Upper lobe of left lung (tissue), 6 donors: ENCODE data around the gene TAS1R3. TPM values are rescaled to one million over a fixed set of nuclear protein-coding genes. Genes with fewer than 3 reads are reported as not detected.

ENCODE experiments used
- ATAC-seq, 2 donors: fragments of 200-7000 bp; cut with Tn5 transposase; one replicate each; pipeline ENCODE4 v1.9.1; 2022; ENCODE audit warnings: mild to moderate bottlenecking in 2 of 2, moderate library complexity in 2 of 2; ENCODE audit not compliant: low FRiP score in 2 of 2
- DNase-seq, 2 donors: peaks; one replicate each; pipeline ENCODE4 v3.0.0-alpha.2; 2019 to 2020
- H3K27ac ChIP-seq, 4 donors: fragments of 200-600 bp; sonication (generic); one replicate each; pipeline ENCODE4 v1.5.1; 2016 to 2019
- H3K27me3 ChIP-seq, 4 donors: fragments of 200-600 bp; sonication (generic); one replicate each; pipeline ENCODE4 v1.5.1; 2017 to 2019
- H3K36me3 ChIP-seq, 4 donors: fragments of 200-600 bp; sonication (generic); one replicate each; pipeline ENCODE4 v1.5.1; 2016 to 2019
- H3K4me1 ChIP-seq, 4 donors: fragments of 200-600 bp; sonication (generic); one replicate each; pipeline ENCODE4 v1.5.1; 2018 to 2019
- H3K4me3 ChIP-seq, 4 donors: fragments of 200-600 bp; sonication (generic); one replicate each; pipeline ENCODE4 v1.5.1; 2017 to 2019; ENCODE audit warnings: mild to moderate bottlenecking in 2 of 4, moderate library complexity in 1 of 4
- H3K9me3 ChIP-seq, 4 donors: fragments of 200-600 bp; sonication (generic); one replicate each; pipeline ENCODE4 v1.5.1; 2018 to 2019
- CTCF ChIP-seq, 6 experiments: fragments of 450-650 bp in 4 of 6; fragments of 200-600 bp in 2 of 6; sonication (generic) in 2 of 6; IDR thresholded peaks; one replicate each; pipeline ENCODE4 v1.5.1; 2016 to 2019; ENCODE audit warnings: antibody characterized with exemption in 6 of 6
- EP300 ChIP-seq, 4 donors: sonication (generic); formaldehyde crosslinking; IDR thresholded peaks; one replicate each; pipeline ENCODE4 v1.5.1; 2017; ENCODE audit warnings: antibody characterized with exemption in 4 of 4, control low read depth in 2 of 4
- POLR2A ChIP-seq, 4 donors: fragments of 450-650 bp; IDR thresholded peaks; one replicate each; pipeline ENCODE4 v1.5.1; 2016 to 2017; ENCODE audit warnings: antibody characterized with exemption in 4 of 4, mild to moderate bottlenecking in 2 of 4
- POLR2AphosphoS5 ChIP-seq, 2 donors: sonication (generic); formaldehyde crosslinking; IDR thresholded peaks; one replicate each; pipeline ENCODE4 v1.5.1; 2017; ENCODE audit warnings: antibody characterized with exemption in 2 of 2
- WGBS, 2 donors: methylation state at CpG; one replicate each; pipeline ENCODE4 v1.1.5; 2017 to 2018; 5-methylcytosine and 5-hydroxymethylcytosine counted together
- total RNA-seq, 6 donors: library from RNA; depleted of rRNA in 4 of 6; stranded (reverse); fragments of >200 nt in 4 of 6; gene quantifications; one replicate each; pipeline versions ENCODE4 v1.1.0 to v1.2.1, GENCODE V29; 2016 to 2021
- donor health status: DM: no; HTN: no; CAD: no; lungs with moderate emphysema.
- donor health status: DM: no; HTN: yes; CAD: no; lungs with severe emphysema.

Gene TAS1R3
- total RNA-seq, 6 donors from 2014 or later: 0.22 to 1.0 (median 0.79) TPM

GRCh38 chr1:1374589-1374928, 43.5 kb downstream of the TAS1R3 start:
- Histone ChIP-seq H3K4me1 (peaks cover 28 to 44% (median 35%) of the 10 kb centered on the region in 4 donors), H3K4me3 (peak overlapping the region; percentile 83 to 100 (median 94)), H3K36me3 (peaks cover 0 to 15% (median 9%) of the 10 kb centered on the region in 4 donors), H3K27ac (peak overlapping the region; percentile 88 to 98 (median 94)), H3K27me3 (no peaks in the 10 kb centered on the region), H3K9me3 (no peaks in the 10 kb centered on the region)
- TF ChIP-seq CTCF (IDR thresholded peaks at IDR 0.05) (no peak), POLR2AphosphoS5 (IDR thresholded peaks at IDR 0.05) (no peak), POLR2A (IDR thresholded peaks at IDR 0.05) (no peak), EP300 (IDR thresholded peaks at IDR 0.05) (no peak)
- DNase-seq (no peak), ATAC-seq (no peak)
- WGBS, 2 donors: 0 to 2% methylated on average over 5 to 12 of the region's 24 CpGs

- Histone ChIP-seq H3K9me3 (no peaks in the 10 kb centered on the region), H3K27ac (peak within 1 kb of the TSS; percentile 88 to 98 (median 94)), H3K4me1 (peaks cover 28 to 44% (median 35%) of the 10 kb centered on the region in 4 donors), H3K27me3 (no peaks in the 10 kb centered on the region), H3K4me3 (peak within 1 kb of the TSS; percentile 83 to 100 (median 94)), H3K36me3 (peaks cover 0 to 15% (median 9%) of the 10 kb centered on the region in 4 donors)
- WGBS, 2 donors: 0 to 1% methylated on average over 12 to 58 of the region's 85 CpGs
- DNase-seq (peak; percentile 98 to 99), ATAC-seq (peak; percentile 97 to 98)
- TF ChIP-seq CTCF (IDR thresholded peaks at IDR 0.05): peak in 4 of 6 experiments; percentile 46 to 74 (median 68)
- TF ChIP-seq POLR2A (IDR thresholded peaks at IDR 0.05): peak in 3 of 4 donors; percentile 26 to 77 (median 48)
- TF ChIP-seq EP300 (IDR thresholded peaks at IDR 0.05): peak in 1 of 4 donors; percentile 51
- TF ChIP-seq POLR2AphosphoS5 (IDR thresholded peaks at IDR 0.05): peak; percentile 86 to 95
Measured at GRCh38 chr1:1374929-1375662, 44.0 kb downstream of the TAS1R3 start, which contains the start of gene AURKAIP1. AURKAIP1 (minus strand) TSS chr1:1375207; CDS start chr1:1374756, 451 bp downstream.

GRCh38 chr1:1376551-1377226, 45.6 kb downstream of the TAS1R3 start:
- Histone ChIP-seq H3K4me3 (no peak overlapping the region), H3K36me3 (peaks cover 0 to 28% (median 12%) of the 10 kb centered on the region in 4 donors), H3K27me3 (no peaks in the 10 kb centered on the region), H3K9me3 (no peaks in the 10 kb centered on the region), H3K4me1 (peaks cover 26 to 38% (median 31%) of the 10 kb centered on the region in 4 donors), H3K27ac (peak overlapping the region in 1 of 4 donors; percentile 98)
- WGBS, 2 donors: 95 to 97% methylated on average over 9 to 10 of the region's 10 CpGs
- peak in 1 of 2 donors; percentile 60 for DNase-seq
- ATAC-seq: no peak
- TF ChIP-seq POLR2A (IDR thresholded peaks at IDR 0.05) (no peak), EP300 (IDR thresholded peaks at IDR 0.05) (no peak), POLR2AphosphoS5 (IDR thresholded peaks at IDR 0.05) (no peak), CTCF (IDR thresholded peaks at IDR 0.05) (no peak)

- Histone ChIP-seq H3K27ac (no peak overlapping the region), H3K9me3 (no peaks in the 10 kb centered on the region), H3K4me1 (peaks cover 17 to 28% (median 22%) of the 10 kb centered on the region in 4 donors), H3K36me3 (peaks cover 0 to 25% (median 13%) of the 10 kb centered on the region in 4 donors), H3K27me3 (no peaks in the 10 kb centered on the region), H3K4me3 (no peak overlapping the region)
- DNase-seq (peak in 1 of 2 donors; percentile 66), ATAC-seq (no peak)
- WGBS, 2 donors: 95 to 96% methylated on average over 16 of the region's 16 CpGs
- no peak for TF ChIP-seq POLR2AphosphoS5 (IDR thresholded peaks at IDR 0.05)
- no peak for TF ChIP-seq CTCF (IDR thresholded peaks at IDR 0.05)
- no peak for TF ChIP-seq EP300 (IDR thresholded peaks at IDR 0.05)
- TF ChIP-seq POLR2A (IDR thresholded peaks at IDR 0.05): no peak
Measured at GRCh38 chr1:1377540-1378205, 46.6 kb downstream of the TAS1R3 start.
